ENCODE data around the gene SMAD3.

The SMAD3 gene

DNA sequence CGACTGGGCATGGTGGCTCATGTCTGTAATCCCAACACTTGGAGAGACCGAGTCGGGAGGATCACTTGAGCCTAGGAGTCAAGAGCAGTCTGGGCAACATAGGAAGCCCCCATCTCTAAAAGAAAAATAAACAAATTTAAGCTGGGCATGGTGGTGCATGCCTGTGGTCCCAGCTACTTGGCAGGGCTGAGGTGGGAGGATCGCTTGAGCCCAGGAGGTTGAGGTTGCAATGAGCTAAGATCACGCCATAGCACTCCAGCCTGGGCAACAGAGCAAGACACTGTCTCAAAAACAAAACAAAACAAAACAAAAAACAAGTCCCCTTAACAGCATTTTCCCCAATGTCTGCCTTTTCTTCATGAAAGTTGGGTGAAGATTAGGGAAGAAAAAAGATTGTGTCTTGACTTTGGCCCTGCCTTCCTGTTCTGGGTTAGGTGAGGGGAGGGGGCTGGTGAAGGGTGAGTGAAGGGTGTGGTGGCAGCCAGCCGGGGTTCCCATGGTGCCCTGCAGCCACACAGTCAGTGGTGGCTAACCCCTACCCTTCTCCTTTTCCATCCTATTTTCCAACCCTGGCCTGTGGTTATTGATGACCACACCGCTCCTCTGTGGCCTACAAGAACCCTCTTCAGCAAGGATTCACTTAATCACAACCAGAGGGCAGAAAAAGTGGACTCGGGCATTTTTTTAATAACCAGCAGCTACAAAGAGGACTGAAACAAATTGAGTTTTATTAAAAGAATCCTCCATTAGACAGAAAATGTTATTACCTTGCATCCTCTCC, 28.4 kb upstream of the SMAD3 start:
- DNase-seq, result no peak

DNA sequence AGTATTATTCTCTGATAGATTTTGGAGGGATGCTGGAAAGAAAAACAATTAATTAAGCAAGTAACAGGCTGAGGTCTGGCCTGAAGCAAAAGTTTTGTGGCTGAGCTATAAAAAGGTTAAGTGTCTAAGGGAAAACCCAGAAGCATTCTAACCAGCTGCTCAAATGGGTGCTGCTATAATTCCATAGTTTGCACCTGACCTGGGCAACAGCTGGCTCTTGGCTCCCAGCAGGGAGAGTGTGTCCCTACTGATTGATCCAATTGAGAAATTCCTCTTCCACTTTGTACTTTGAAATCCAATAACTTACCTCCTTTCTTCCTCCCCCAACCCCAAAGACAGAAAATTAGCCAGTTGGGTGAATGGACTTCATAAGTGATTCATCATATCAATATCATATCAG, 27.7 kb upstream of the SMAD3 start:
- DNase-seq, result no peak

DNA sequence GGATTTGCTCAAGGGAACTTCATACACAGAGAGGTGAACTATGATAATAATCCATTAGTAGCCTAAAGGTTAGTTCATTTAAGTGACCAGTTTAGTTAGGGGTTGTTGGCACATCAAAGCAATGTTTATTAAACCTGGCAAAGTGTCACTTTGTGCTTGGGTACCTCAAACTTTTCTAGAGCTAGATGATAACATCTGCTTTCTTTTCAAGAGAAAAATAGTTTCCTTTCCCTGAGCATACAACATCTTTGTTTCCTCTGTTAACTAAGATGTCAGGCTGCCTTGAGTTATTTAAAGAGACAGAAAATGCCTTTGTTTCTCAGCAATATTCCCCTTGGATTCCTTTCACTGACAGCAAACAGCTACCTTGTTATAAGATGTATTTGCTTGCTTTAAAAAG, 26.7 kb upstream of the SMAD3 start:
- DNase-seq, result no peak

DNA sequence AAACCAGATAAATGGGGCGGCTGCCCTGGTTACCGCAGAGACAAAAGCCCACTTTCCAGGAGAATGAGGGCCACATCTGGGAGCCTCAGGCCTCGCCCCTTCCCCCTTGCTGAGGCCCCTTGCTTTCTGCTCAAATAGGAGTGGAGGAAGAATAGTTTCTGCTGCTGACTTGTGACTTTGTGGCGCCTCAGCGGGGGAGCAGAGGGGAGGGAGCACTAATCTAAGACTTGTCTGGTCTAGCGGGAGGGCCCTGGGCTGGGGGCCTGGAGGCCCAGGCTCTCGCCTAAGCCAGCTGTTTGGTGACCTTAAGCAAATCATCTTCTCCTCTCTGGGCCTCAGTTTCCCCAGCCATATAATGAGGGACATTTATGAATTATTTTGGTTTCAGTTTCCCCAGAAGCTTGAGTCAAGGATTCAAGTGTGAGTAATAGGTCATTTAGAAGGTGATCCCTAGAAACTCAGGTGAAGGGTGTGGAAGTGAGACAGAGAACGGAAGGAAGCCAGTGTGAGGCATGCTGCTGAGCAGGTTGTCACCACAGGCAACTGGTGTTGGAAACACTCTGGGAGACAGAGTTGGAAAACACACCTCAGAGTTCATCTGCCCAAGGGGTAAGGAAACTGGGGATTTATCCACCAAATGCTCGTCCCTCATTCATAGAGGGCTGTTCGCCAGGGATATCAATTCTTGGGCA, 25.9 kb upstream of the SMAD3 start:
- DNase-seq, result peak in 1 of 2 experiments; percentile 40

DNA sequence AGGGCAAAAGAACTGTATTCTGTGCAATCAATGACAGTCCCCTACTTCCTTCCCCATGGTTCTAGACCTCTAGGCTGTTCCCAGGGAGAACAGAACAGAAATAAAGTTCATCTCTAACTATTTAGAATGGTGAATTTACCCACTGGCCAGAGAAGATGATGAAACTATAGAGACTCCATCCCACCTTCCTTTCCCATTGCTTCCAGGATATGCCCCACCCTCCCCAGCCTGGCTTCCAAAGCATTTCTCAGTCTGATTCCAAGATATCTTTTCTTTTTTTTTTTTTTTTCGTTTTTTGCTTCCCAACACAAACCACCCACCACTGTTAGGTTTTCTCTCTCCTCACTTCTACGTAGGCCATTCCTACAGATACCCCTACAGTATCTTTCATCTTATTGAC, 25.1 kb upstream of the SMAD3 start:
- DNase-seq, result no peak

DNA sequence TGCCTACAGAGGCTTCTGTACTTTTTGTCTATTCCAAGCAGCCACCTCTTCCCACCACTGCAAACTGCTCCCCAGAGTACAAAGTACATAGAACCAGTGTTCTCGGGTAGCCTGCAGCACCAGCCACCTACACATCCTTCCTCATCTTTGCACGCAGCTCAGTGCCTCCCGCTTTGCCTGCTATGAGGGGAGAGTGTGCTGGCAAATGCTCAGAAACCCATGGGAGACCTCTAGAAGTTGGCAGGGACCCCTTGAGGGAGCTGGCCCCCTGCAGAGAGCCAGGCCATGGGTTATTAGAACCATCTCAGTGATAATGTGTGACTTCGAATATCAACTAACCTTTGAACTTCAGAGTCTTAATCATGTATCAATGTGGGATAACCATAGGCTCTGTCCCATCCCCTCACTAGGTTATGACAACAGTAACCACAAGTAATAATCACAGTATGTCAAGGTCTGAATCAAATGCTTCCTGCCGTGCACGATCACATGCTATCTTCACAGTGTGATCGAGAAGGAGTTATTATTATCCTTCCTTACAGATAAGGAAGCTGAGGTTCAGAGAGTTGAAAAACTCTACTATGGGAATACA, 22.8 kb upstream of the SMAD3 start:
- DNase-seq, result peak; percentile 68 to 69

DNA sequence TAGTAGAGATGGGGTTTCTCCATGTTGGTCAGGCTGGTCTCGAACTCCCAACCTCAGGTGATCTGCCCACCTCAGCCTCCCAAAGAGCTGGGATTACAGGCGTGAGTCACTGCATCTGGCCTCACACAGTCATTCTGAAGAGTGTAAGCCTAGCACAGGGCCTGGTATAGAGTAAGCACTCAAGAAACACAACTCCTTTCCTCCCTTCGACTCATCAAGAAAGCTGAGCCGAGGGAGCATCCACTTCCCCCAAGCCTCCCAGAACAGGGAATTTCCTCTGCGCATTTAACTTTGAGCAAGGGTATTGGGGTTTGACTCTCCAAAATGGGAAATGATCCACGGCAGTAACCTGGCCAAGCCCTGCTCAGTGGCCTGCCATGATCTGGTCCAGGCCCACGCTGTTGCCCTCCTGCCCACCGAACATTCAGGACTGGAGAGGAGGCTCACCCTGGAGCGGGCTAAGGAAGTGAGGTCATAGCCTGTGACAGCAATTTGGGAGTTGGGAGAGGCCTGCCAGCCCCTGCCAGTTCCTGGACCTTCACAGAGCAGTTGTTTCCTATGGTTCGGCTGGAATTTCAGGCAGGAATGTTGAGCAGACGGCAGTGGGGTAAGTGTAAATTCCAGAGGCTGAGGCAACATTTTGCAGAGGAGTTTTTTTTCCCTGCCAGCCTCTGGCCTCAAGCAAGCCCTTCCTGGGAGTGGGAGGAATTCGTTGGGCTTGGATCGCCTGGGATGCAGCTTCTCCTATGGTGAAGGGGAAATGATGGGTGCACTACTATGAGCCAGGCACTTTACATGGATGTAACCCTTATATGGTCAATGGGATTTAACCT, 21.2 kb upstream of the SMAD3 start:
- DNase-seq, result no peak

DNA sequence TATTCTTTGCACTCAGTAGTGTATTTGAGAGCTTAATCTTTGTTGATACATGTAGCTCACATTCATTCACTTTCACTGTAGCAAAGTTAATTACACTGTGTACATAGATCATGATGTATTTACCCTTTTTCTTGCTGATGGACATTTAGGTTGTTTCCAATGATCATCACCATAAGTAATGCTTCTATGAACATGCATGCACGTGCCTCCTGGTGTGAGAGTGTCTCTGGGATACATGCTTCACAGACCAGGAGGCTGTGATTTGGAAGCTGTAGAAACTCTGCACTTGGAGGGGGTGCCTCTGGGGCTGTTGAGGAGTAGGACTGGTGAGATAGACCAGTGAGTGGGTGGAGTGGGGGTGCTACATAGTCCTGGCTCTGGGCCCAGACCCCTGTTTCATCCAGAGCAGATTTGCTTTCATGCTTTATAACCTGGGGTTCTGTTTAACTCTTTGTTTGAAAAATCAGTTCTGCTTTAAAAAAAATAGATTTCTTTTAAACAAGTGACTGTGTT, 18.2 kb upstream of the SMAD3 start:
- DNase-seq, result no peak

DNA sequence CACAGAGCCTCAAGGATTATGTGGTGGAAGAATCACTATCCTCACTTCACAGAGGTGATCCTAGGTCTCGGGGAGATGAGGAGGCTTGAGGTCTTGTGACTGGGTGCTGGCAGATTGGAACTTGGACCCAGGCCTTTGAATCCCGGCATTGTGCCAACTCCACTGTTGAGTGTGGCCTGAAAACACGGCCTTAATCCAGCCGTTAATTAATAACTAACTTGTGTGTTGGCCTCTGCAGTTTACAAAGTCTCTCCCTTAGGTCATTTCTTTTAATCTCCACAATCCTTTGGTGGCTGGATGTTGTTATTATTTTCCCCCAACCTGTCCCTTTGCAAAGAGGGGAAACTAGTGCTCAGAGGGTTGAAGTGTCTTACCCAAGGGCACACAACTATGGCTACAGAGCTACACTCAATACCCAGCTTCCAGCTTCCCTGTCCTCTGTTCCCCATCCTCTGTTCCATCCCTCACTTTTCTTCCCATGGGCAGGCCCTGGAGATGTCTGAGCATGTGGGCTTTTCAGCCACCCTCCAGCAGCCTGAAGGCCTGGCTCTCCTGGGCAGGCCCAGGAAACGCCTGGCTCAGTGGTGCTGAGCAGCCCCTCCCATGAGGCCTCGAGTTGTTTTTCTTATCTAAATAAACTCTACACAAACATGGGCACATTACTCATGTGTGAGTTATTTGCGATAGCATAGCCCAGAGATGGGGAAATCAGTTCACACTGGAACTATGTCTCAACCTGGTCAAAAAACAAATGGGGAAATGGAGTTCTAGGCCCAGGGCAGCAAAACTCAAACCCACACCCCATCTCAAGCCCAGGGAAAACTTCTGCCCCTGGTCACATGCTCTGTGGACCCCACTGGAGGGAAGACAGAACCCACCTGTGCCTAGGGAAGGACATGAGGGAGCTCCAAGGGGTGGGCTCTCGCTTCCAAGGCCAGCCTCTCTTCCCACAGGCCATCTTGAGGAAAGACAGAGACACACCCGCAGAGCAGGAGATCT, 16.8 kb upstream of the SMAD3 start:
- no peak for DNase-seq

DNA sequence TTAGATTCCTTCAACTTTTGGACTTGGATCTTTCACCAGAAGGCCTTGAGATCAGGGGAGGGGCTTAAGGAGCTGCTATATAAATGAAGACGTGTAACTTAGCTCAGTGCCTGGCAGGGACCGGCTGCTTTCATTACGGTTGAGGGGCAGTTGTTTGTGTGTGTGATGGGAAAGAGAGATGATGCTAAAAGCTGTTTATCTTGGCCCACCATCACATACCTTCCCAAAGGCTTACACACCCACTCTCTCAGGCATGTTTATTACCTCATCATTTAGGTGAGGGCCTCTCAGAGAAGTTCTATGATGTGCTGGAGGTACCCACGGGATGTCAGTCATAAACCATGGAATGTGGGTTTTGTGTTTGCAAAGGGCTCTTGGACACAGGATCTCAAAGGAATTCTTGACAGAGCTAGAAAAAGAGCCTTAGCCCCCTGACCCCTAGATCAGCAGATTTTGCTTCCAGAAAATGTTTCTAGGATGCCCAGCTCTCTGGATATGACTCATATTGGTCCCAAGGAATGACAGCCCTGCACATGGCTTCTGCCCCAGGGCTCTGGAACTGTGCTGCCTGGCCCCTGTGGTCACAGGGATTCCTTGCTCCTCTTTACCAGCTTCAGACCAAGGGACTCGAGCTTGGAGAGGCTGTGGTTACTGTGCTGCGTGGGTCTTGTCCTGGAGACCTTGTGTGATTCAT, 15.9 kb upstream of the SMAD3 start:
- no peak for DNase-seq

DNA sequence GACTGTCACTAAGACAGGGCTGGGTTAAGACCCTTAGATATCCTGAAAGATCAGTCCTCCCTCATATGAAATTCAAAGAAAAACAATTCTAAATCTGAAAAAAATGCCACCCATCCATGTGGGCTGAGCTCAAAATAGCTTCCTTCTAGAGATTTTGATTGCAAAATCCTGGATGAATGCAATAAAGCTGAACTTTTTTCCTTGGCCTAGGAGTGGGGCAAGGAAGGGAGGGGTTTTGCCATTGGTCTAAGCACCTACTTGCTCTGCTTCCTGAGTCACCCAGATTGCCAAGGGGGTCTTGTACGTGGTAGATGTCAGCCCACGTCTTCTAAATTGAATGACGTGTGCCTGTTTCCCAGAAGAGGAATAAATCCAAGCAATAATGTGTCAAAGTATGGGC, 15.3 kb upstream of the SMAD3 start:
- no peak for DNase-seq

DNA sequence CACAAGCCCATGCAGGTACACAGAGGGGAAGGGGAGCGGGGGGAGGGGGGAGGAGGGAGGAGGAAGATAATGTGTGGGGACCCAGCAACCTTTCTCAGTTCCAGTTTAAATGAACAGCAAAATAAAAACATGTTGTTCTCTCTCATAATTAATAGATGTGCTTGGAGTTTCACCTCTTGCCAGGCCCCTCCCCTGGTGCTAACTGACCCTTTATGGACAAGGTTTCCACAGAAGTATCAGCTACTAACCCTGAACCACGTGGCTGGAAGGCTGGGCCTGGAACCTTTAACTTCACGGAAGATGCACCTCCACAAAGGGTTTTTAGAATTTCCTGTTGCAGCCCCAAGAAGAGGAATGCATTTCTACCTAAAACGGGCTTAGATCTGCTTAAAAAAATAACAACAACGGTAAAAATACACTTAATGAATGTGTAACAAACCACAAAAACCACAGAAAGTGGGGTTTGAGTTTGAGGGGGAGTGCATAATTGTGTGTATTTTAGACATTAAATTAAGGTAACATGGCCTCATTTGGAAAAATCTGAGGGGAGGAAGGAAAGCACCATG, 14.8 kb upstream of the SMAD3 start:
- no peak for DNase-seq

DNA sequence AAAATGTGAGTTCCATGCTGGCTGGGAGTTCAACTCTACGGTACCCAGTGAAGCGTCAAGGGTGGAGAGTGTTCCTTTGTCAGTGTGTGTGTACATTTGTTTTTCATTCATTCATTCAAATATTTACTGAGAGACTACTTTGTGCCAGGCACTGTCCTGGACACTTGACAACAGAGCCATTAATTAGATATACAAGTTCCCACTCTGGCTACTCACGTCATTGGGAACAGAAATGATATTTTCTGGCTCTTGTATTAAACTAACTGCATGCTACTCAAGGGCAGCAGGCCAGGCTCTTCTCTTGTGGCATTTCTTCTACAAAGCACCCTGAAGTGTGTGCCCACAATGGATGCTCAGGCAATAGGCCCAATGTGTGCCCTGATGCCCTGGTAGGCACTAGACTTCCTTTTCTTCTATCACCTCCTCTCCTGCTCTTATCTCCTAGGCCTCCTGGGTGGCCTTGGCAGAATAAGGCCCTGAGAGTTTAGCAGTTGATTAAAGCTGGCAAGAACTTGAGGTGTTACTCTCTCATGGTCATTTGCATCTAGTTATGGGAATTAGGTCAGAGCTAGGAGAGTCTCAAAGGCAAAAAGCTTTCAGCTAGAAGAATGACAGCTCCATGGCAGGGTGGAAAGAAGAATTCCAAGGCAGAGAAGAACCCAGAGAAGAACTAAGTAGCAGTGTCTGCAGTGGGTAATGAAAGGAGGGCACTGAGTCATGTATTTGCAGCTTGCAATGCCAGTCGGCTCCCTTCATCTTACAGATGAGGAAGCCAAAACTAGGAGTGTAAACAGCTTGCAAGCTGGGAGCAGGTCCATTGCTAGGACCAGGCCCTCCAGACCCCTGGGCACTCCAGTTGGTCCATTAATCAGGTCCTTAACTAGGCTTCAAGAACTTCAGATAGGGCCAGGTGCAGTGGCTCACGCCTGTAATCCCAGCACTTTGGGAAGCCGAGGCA, 14.0 kb upstream of the SMAD3 start:
- DNase-seq, result no peak

DNA sequence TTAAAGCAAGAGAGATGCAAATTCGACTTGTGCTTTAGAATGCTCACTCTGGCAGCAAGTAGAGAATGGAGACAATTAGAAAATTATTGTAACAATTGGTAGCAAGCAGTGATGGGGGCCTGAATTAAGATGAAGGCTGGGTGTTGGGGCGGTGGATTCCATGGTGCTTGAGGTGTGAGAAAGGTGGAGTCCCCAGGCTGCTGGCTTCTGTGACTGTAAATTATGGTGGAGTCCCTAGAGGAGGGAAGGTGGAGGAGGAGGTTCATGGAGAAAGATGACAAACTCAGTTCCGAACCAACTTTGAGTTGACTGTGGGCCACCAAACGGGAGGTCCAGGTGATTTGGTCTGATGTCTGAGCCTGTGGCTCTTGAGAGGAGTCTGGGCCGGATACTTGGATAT, 10.7 kb upstream of the SMAD3 start:
- DNase-seq, result no peak

DNA sequence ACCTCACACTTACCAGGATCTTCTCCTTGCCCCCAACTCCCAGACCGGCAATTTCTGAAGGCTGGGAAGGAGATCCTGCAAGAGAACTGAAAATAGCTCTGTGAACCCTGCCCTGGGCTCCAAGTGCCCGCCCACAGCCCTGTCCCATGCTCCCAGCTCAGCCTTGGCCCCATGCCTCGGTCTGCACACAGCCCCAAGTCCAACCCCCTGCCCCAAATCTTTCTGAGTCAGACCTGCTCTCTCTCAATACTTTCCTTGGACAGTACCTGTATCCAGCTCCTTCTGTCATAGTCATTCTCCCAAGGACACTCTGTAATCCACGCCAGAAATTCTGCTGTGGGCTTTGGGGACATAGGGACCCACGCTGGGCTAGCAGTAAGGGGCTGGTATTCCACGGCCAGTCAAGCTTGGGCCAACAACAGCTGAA, 6.3 kb upstream of the SMAD3 start:
- DNase-seq, result no peak

DNA sequence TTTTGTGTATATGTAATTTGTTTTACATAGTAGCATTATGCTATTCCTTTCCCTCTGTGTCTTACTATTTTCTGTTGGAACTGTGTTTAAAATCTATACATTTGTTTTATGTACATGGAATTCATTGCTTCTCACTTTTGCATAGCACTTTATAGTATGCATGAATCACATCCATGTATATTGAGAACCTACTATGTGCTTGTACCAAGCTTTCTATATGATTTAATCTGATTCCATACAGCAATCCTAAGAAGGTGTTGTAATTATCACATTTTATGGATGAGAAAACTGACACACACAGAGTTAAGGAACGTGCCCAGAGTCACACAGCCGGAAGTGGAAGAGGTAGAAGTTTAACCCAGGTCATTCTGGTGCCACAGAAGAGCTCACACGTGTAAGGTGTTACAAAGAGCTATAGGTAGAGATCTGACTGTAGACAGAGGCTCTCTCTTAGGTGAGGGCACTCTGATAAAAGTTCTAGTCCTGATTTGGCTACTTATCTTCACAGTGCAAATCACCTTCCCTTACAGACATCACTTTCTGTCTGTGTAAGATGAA, 3.5 kb upstream of the SMAD3 start:
- DNase-seq, result no peak

DNA sequence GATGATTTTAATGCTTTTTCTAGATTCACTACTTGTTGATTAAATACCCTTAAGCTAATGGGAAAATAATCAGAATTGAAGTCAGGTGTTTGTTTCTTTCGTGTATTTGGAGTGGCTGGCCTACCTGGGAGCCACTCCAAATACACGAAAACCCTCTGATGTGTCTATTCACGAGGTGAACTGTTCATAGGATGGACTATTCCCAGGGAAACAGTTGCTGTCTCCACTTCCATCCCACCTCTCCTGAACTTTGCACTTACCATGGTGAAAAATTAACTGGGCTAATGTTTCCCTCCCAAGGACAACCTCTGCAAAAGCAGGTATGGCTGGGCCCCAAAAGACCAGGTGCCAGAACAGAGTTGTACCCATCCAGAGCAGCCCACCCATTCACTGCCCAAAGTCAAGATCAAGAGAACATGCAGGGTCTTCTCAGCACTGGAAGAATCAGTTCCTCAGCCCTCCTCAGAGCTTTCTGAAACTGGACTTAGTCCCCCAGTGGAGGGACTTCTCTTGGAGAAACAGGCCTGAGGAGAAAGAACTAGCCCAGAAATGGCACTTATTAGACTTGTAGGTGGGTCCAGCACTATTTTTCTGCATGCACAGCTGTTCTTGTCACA, 2.9 kb upstream of the SMAD3 start:
- no peak for DNase-seq

DNA sequence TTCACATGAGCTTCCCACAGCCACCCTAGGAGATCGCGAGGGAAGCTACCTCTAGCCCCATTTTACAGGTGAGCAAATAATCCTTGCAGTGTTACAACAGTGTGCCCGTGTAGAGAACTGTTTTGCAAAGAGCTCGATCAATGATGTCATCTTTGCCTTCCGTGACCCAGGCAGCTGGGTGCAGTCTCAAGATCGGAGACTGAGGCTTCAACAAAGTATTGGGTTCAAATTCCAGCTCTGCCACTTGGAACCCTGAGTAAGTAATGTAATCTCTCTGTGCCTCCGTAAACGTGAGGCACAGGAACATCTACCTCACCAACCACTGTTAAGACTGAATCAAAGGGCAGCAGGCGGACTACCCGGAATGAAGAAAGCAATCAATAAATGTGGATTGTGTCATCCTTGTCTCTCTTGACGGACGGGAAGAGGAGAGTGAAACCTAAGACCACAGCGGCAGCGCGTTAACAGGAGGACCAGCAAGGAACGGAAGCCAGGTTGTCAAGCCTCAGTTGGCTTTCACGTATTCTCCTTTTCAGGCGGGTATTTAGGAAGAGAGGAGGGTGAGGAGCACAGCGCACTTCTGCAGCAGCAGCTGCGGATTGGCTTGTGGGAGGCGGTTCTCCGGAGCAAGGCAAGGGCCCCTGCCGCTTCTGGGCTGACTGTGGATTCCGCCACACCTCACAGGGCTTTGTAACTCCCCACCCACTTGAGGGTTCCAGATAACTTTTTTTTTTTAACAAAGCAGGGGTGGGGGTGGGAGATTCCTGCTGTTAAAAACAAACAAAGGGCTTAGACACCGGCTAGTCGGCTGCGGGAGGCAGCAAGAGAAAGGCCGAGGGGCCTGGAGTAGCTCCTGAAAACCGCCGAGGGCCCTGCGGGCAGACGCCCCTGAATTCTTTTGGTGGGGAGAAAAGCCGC, 1.5 kb upstream of the SMAD3 start:
- no peak for DNase-seq
